GM18505 (cell line): ENCODE data around the gene HOXD10.

Experiments used
- ATAC-seq: cut with Tn5 transposase; IDR thresholded peaks from one replicate; pipeline ENCODE4 v1.9.1; 2021; ENCODE audit not compliant: unreplicated experiment
- POLR2A ChIP-seq: IDR thresholded peaks from 4 replicates; pipeline ENCODE4 v1.6.1; 2011; ENCODE audit warnings: borderline replicate concordance; ENCODE audit not compliant: insufficient read depth, insufficient read length; ENCODE audit errors: extremely low read depth

HOXD10 gene

DNA sequence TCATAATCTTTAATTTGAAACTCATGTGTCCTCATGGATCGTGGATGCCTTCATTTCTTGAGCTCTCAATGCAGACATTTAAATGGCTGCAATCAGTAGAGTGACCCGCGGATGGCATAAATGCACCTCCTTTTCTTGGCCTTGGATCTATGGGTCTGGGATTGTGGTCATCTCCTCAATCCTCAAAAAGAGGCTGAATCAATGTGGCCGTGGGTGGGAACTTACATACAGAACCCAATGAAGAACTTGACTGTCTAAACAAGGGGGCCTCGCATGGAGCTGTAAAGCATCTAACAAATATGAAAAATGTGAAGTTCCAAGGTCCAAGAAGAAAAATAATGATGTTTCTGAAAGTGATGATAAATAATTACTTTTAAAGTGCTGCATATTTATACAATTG, 21.2 kb upstream of the HOXD10 start:
- no peak for TF ChIP-seq POLR2A
- ATAC-seq = no peak

DNA sequence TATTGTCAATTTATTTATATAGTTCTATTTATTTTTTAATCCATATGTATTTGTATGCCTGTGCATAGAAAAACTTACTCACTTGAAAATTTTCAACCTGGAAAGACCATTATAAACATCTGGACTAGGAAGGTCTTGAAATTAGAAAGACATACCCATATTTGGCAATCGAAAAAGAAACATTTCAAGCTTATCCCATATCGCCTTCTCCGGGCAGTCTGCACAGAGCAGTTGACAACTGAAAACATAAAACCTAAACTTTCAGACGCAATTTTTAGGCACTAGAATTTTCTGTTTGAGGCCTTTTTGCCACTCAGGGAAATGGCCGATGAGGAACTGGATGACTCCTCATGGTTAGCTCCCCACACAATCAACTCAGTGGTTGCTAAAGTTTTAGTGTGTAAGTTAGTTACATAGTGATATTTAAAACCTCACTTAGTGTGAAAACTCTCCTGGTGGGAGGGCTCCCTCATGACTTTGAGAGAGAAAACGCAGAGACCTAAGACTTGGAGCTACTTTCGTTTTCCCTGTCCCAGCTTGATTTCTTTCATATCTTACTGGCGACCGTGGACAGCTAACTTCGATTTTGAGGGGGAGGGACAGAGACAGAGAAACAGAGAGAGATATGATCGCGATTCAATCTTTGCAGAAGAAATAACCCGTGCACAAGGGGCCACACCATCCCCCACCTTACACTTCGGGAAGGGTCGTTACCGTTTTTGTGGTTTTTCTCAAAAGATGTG, 20.2 kb upstream of the HOXD10 start:
- ATAC-seq = no peak
- TF ChIP-seq POLR2A = no peak

DNA sequence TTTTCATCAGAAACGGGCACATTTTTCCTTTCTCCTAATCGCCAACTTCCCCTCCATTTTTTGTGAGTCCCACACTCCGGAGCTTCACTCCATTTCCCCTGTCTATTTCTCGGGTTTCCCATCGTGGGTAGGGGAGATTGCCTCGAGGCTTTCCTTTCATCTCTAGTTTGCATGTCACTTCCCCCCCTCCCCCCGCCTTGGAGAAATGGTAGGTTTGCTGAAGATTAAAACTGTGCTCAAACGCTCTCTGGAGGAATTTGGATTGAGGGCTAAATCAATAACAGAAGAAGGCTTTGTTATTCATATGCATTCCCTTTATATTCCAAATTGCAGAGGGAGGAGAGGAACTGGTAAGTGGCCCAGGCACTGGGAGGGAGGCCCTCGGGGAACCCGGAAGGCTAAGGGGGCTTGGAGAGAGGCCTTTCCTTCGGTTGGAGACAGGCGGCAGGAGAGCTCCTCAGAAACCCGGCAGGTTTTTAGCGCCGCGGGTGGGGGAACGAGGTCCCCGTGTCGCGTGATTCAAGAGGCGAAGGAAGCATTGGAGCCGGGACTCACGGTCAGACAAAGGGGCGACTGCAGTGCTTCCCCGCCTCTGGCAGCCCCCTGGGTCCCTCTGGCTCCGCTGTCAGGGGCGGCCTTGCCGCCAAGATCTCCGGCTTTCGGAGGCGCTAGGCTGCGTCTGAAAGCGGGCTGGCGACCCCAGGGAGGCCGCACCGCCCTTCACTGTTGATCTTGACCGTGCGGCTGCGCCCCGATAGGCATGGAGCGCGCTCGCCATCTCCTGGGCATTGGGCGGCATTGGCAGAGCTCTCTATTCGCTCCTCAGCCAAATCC, 19.4 kb upstream of the HOXD10 start:
- TF ChIP-seq POLR2A = no peak
- ATAC-seq = peak; percentile 73

DNA sequence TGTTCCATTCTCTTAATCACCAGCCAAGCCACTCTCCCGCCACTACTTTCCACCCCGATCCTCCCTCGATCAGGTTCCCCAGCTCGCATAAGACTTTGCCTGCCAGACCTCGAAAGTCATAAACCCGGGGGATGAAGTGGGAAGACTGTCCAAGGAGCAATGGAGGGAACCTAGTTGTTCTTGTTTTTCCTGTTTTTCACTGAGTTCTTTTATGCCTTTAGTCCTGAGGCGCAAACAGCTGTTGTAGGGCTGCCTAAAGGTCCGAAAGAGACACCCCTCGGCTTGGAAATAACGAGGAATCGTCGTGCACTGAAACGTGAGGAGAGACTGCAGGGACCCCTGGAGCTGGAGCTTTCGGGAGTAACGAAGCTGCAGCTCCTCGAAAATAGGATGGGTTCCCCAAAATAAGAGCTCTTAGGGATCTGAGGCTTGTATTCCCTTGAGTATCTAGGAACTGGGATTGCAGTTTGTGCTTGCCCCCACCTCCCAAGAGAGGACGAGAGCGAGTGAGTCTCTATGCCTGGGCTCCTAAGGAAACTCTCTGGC, 18.7 kb upstream of the HOXD10 start:
- no peak for ATAC-seq

DNA sequence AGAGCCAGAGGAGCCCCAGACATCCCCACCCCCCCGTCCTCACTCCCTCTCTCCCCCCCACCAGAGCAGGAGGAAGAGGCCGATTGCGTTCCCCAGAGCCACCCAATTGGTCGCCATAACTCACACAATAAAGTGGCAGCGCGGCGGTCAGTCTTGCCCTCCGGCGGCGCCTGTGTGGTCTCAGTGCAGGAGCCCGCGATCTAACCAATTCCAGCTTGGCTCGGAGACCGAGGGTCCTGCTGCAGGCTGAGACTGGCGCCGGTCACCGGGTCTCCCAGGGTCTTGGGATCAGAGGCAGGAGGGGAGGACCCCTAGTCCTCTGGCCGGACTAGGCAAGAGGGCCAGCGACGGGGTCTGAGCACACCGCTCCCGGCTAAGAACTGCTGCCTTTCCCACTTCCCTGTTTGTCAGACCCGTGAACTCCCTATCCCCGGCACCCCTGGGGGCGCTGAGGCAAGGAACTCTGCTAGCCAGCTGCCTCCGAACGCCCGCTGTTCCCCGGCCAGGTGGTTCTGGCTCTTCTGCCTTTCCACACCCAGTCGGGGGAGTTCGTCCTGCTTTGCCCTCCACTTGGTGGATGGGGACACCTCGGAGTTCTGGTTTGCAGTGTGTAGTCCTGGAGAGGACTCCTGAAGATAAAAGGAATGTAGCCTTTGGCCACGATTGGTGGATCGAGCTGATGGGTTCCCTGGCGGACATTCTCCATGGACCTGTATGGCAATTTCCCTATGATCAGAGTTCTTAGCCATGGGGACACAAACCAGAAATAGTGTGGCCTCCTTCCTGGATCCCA, 18.0 kb upstream of the HOXD10 start:
- TF ChIP-seq POLR2A = no peak
- no peak for ATAC-seq

More for the DNA sequence above, 18.7 kb upstream of the HOXD10 start:
- no peak for TF ChIP-seq POLR2A

DNA sequence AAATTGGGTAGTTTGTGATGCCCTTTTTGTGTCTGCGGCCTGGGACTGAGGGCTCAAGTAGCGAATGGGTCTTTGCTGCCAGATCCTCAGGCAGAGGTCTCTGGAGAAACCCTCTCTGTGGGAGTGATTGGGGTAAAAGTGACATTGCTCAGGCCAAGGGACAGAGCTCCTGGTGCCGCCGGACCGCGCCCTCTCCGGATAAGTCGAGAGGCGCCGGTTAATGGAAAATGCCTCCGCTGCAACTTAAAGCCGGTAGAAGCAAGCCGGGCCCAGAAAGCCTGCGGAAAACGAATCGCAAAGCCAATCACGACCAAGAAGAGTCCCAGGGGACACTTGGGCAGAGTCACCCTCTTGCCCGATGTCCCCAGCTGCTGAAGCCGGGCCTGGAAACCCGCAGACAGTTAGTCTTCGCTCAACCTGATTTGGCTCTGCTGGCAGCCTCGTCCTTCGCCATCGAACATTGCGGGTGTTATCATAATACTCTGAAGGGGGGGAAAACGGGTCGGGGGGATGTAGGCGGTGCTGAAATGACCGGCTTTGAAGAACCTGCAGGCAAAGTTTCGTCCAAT, 17.3 kb upstream of the HOXD10 start:
- no peak for TF ChIP-seq POLR2A
- no peak for ATAC-seq

DNA sequence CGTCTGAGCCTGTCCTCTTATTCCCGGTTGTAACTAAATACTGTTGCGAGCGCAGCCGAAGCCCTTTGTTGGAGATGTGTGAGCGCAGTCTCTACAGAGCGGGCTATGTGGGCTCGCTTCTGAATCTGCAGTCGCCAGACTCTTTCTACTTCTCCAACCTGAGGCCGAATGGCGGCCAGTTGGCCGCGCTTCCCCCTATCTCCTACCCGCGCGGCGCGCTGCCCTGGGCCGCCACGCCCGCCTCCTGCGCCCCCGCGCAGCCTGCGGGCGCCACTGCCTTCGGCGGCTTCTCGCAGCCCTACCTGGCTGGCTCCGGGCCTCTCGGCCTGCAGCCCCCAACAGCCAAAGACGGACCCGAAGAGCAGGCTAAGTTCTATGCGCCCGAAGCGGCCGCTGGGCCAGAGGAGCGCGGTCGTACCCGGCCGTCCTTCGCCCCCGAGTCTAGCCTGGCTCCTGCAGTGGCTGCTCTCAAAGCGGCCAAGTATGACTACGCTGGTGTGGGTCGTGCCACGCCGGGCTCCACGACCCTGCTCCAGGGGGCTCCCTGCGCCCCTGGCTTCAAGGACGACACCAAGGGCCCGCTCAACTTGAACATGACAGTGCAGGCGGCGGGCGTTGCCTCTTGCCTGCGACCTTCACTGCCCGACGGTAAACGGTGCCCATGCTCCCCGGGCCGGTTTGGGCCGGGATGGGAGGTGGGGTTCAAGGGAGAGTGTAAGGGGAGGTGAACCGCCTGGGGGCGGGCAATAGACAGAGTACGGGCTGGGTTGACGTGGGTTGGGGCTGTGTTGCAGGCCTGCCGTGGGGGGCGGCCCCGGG, 16.6 kb upstream of the HOXD10 start, which contains the start of gene HOXD12:
TSS of gene HOXD12 (plus strand) at position 68 of the 819 bp plus-strand sequence. CDS start at position 75, 7 bp downstream.
- ATAC-seq = no peak
- no peak for TF ChIP-seq POLR2A

DNA sequence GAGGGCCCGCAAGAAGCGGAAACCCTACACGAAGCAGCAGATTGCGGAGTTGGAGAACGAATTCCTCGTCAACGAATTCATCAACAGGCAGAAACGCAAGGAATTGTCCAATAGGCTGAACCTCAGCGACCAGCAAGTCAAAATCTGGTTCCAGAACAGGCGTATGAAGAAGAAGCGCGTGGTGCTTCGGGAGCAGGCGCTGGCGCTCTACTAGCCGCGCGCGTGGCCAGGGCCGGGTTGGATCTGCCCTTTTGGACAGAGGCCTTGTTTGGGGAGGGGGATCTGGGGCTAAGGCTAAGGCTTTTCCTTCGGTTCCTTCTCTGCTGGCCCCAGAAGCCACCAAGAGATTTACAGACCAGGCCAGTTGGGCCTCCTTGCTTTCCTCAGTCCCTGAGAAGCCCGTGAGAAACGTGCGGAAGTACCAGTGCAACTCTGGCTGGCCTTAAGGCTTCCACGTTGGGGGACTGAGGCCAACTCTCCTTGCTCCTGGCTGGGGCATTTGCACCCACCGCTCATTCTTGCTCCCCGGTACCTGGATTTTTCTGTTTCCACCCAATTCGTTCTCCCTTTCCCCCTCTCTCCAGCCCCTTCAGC, 15.9 kb upstream of the HOXD10 start:
- ATAC-seq = no peak
- no peak for TF ChIP-seq POLR2A

DNA sequence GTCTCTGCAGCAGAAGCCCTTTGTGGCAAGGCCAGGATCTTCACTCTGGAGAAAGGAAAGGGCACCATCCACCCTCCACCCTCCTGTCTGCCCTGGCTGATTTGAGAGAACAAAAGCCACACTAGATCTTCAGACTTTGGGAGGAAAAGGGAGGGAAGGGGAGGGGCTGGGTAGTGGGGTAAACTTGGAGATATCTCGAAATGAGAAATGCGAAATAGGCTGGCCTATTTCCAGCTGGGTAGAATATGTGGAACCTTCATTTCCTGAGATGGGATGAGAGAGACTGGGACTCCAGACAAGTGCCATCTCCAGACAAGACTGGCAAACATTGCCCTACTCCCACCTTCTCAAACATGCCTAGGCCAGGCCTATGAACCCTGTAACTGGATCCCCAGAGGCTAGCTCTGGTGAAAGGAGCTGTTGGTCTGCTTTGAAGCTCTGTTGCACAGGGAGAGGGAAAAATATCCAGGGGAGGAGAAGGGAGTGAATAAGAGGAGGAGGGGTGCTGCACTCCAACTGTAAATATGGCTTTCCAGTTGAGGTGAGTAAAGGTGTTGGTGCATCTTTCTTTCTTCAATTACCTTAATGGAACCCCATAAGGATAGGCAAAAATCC, 15.3 kb upstream of the HOXD10 start:
- no peak for ATAC-seq
- no peak for TF ChIP-seq POLR2A

DNA sequence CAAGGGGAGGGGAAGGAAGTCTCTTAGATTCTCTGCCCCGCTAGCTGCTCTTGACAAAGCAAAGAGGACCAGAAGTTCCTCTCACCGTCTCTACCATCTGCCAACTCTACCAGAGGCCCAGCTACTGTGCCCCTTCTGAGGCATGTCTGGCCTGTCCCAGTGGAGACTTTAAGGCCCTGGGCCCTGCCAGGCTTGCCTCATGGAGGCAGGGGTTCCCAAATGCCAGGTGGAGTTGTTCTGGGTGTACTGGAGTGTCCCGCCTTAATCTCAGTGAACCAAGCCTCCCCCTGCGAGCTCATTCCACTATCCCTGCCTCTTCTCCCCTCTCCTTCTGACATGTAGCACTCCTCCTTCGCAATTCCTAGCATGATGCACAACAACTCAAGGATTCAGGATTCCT, 14.7 kb upstream of the HOXD10 start:
- no peak for ATAC-seq
- TF ChIP-seq POLR2A = no peak

DNA sequence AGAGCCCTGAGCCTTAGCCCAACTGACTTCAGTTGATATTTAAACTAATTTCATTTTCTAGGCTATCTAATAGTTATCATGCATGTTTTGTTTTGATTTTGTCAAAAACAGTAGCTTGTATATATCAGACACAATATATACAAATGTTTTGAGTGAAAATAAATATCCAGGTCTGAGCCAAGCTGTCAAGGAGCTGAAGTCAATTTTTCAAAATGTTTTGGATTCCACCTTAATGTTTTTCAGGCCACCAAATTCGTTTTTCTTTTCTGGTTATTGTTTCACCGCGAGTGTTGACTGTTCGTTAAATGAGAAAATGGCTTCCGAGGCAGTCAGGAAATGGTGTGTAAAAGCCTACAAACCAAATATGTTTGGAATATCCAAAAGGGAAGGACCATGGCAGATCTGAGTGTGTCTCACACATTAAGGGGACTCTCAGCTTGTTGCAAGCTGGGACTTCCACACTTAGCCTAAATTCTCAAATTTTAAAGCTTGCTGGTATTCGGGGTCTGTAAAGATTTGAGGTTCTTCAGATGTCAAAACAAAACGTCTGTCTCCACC, 14.2 kb upstream of the HOXD10 start:
- TF ChIP-seq POLR2A = no peak
- no peak for ATAC-seq
